ENCODE results near the gene OPCML.

Gene OPCML

DNA sequence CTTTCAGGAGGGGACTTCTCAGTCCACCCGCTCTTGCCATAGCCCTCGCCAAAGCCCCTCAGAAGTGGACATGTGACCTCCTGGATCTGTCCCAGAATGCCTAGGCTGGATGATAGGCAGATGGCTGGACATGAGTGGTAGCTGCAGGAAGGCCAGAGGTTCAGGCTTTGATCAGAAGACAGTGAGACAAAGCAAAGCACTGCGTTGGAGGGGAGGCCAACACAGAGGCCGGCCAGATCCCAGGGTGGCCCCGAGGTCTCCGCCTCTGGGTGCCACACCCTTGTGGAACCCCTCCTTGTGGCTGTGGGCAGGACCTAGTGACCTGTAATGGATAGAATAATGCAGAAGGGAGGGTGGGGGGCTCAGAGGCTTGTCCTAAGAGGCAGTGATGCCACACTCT is 147.6 kb downstream of the OPCML start:
- TF ChIP-seq CTCF (IDR thresholded peaks at IDR 0.05; ENCODE audit: poor library complexity, severe bottlenecking): no peak
- no peak for ATAC-seq (ENCODE audit: low read depth)
- no peaks in the 10 kb centered on the region for H3K27me3 ChIP-seq (ENCODE audit: insufficient read depth, poor library complexity, severe bottlenecking)

GRCh38 chr11:133383689-133384088 is 148.6 kb downstream of the OPCML start:
- Histone ChIP-seq H3K9me3 (ENCODE audit: severe bottlenecking) (no peaks in the 10 kb centered on the region), H3K27ac (ENCODE audit: poor library complexity, severe bottlenecking) (no peak overlapping the region), H3K4me3 (ENCODE audit: severe bottlenecking) (no peak overlapping the region), H3K36me3 (ENCODE audit: low read depth) (no peaks in the 10 kb centered on the region), H3K27me3 (ENCODE audit: insufficient read depth, poor library complexity, severe bottlenecking) (no peaks in the 10 kb centered on the region), H3K4me1 (ENCODE audit: insufficient read depth, poor library complexity, severe bottlenecking) (no peaks in the 10 kb centered on the region)
- DNase-seq (ENCODE audit: low spot score) (no peak), ATAC-seq (ENCODE audit: low read depth) (no peak)
- TF ChIP-seq CTCF (IDR thresholded peaks at IDR 0.05; ENCODE audit: poor library complexity, severe bottlenecking): no peak

More for the DNA sequence above, 147.6 kb downstream of the OPCML start:
- no peaks in the 10 kb centered on the region for H3K9me3 ChIP-seq (ENCODE audit: severe bottlenecking)
- H3K36me3 ChIP-seq (ENCODE audit: low read depth): no peaks in the 10 kb centered on the region
- no peaks in the 10 kb centered on the region for H3K4me1 ChIP-seq (ENCODE audit: insufficient read depth, poor library complexity, severe bottlenecking)
- H3K4me3 ChIP-seq (ENCODE audit: severe bottlenecking): no peak overlapping the region
- DNase-seq (ENCODE audit: low spot score): no peak
- no peak overlapping the region for H3K27ac ChIP-seq (ENCODE audit: poor library complexity, severe bottlenecking)

DNA sequence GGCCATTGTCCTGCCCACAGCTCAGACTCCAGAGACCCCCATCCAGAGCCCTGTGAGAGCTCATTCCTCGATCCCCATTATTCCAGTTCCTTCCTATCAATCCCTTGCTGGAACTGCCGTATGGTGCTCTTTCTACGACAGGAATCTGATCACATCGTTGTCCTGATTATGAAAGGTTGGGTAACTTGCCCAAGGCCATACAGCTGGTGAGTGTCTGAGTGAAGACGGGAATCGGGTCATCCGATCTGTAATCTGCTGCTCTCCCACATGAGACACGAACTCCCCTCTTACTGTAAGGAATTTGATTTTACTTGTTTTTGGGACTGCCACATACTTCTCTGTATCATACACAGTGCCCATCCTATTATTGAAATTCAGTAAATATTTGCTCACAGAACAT is 149.1 kb downstream of the OPCML start:
- no peak for ATAC-seq (ENCODE audit: low read depth)
- no peaks in the 10 kb centered on the region for H3K4me1 ChIP-seq (ENCODE audit: insufficient read depth, poor library complexity, severe bottlenecking)
- DNase-seq (ENCODE audit: low spot score): no peak
- H3K9me3 ChIP-seq (ENCODE audit: severe bottlenecking): no peaks in the 10 kb centered on the region
- no peaks in the 10 kb centered on the region for H3K36me3 ChIP-seq (ENCODE audit: low read depth)
- TF ChIP-seq CTCF (IDR thresholded peaks at IDR 0.05; ENCODE audit: poor library complexity, severe bottlenecking): no peak
- no peak overlapping the region for H3K4me3 ChIP-seq (ENCODE audit: severe bottlenecking)
- H3K27ac ChIP-seq (ENCODE audit: poor library complexity, severe bottlenecking): no peak overlapping the region
- no peaks in the 10 kb centered on the region for H3K27me3 ChIP-seq (ENCODE audit: insufficient read depth, poor library complexity, severe bottlenecking)

DNA sequence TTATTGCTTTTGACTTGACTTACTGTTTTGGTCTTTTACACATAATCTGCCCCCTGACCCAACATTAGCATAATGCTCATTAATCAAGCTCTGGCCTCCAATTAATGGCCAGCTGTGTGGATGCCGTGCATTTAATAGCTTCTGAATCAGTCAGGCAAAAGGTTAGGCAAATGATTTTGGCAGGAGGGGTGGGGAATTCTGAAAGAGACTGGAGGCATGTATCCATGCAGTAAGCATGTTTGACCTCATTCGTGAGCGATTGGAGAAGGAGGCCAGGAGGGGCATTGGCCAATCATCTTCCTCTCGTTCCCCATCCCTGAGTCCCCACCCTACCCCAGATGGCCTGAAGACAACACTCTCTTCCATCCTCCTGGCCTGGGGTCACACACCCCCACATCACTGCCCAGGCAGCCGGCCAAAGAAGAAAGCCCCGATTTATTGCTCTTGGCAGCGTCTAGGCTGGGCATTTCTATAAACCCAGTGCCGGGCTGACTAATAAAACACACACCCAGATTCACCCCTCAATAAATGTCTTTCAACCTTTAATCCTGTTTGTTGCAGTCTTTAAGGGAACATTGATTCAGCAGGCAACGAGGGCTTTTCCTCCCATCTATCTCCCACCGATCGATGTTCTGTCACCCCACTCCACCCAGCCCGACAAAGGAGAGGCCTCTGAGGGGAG is 150.0 kb downstream of the OPCML start:
- no peak overlapping the region for H3K27ac ChIP-seq (ENCODE audit: poor library complexity, severe bottlenecking)
- peak; percentile 81 for ATAC-seq (ENCODE audit: low read depth)
- DNase-seq (ENCODE audit: low spot score): no peak
- H3K4me3 ChIP-seq (ENCODE audit: severe bottlenecking): no peak overlapping the region
- no peaks in the 10 kb centered on the region for H3K9me3 ChIP-seq (ENCODE audit: severe bottlenecking)
- no peak for TF ChIP-seq CTCF (IDR thresholded peaks at IDR 0.05; ENCODE audit: poor library complexity, severe bottlenecking)
- no peaks in the 10 kb centered on the region for H3K36me3 ChIP-seq (ENCODE audit: low read depth)
- no peaks in the 10 kb centered on the region for H3K4me1 ChIP-seq (ENCODE audit: insufficient read depth, poor library complexity, severe bottlenecking)
- no peaks in the 10 kb centered on the region for H3K27me3 ChIP-seq (ENCODE audit: insufficient read depth, poor library complexity, severe bottlenecking)

GRCh38 chr11:133381761-133382130 is 150.6 kb downstream of the OPCML start:
- Histone ChIP-seq H3K36me3 (ENCODE audit: low read depth) (no peaks in the 10 kb centered on the region), H3K4me3 (ENCODE audit: severe bottlenecking) (no peak overlapping the region), H3K27ac (ENCODE audit: poor library complexity, severe bottlenecking) (no peak overlapping the region), H3K27me3 (ENCODE audit: insufficient read depth, poor library complexity, severe bottlenecking) (no peaks in the 10 kb centered on the region), H3K9me3 (ENCODE audit: severe bottlenecking) (no peaks in the 10 kb centered on the region), H3K4me1 (ENCODE audit: insufficient read depth, poor library complexity, severe bottlenecking) (no peaks in the 10 kb centered on the region)
- DNase-seq (ENCODE audit: low spot score) (no peak), ATAC-seq (ENCODE audit: low read depth) (no peak; the same call in 2 of the 3 replicates)
- no peak for TF ChIP-seq CTCF (IDR thresholded peaks at IDR 0.05; ENCODE audit: poor library complexity, severe bottlenecking)
